Adrenal gland (tissue), 12 donors: Measurements from ENCODE around the gene HAS3. TPM values are rescaled to one million over a fixed set of nuclear protein-coding genes. Genes with fewer than 3 reads are reported as not detected.

Experiments used
- DNase-seq, 7 donors: peaks; one replicate each; pipeline ENCODE4 v3.0.0-alpha.2; 2019 to 2020
- H3K27ac ChIP-seq, 5 donors: fragments of 200-600 bp; sonication (generic) in 4 of 5; 1 replicate in 3 of 5; 2 replicates in 2 of 5; pipeline versions ENCODE4 v1.5.1 to v1.8.0; 2016 to 2020; ENCODE audit warnings: mild to moderate bottlenecking in 1 of 5
- H3K27me3 ChIP-seq: fragments of 200-600 bp; 2 replicates; pipeline ENCODE4 v1.8.0; 2021
- H3K36me3 ChIP-seq, 2 donors: fragments of 200-600 bp; replicated peaks in 1 of 2; 1 replicate in 1 of 2; 2 replicates in 1 of 2; pipeline versions ENCODE4 v1.5.1 to v1.8.0; 2018 to 2022
- H3K4me1 ChIP-seq, 2 donors: fragments of 200-600 bp; replicated peaks in 1 of 2; 1 replicate in 1 of 2; 2 replicates in 1 of 2; pipeline versions ENCODE4 v1.5.1 to v1.8.0; 2018 to 2021
- H3K4me3 ChIP-seq, 4 donors: fragments of 200-600 bp; sonication (generic) in 3 of 4; one replicate each; pipeline ENCODE4 v1.5.1; 2016 to 2018
- H3K9me3 ChIP-seq, 3 donors: fragments of 200-600 bp; sonication (generic) in 1 of 3; replicated peaks in 1 of 3; 1 replicate in 2 of 3; 2 replicates in 1 of 3; pipeline versions ENCODE4 v1.5.1 to v1.8.0; 2016 to 2021
- CTCF ChIP-seq, 6 experiments: fragments of 450-650 bp in 4 of 6; fragments of 200-600 bp in 2 of 6; sonication (generic) in 1 of 6; IDR thresholded peaks; 1 replicate in 5 of 6; 2 replicates in 1 of 6; pipeline versions ENCODE4 v1.5.1 to v1.8.0; 2016 to 2021; ENCODE audit warnings: antibody characterized with exemption in 6 of 6, mild to moderate bottlenecking in 2 of 6, moderate library complexity in 1 of 6
- POLR2A ChIP-seq, 2 donors: fragments of 450-650 bp; IDR thresholded peaks; one replicate each; pipeline ENCODE4 v1.6.1; 2017; ENCODE audit warnings: antibody characterized with exemption in 2 of 2, mild to moderate bottlenecking in 2 of 2, moderate library complexity in 1 of 2
- WGBS, 4 donors: extraction: QIAGEN DNeasy Blood & Tissue Kit in 2 of 4; methylation state at CpG; one replicate each; pipeline versions ENCODE4 v1.1.5 to v1.1.7; 2013 to 2017; 5-methylcytosine and 5-hydroxymethylcytosine counted together
- intact Hi-C, 2 donors: fragments of 100-400 bp; cut with DNase I; formaldehyde crosslinking; loops; one replicate each; pipeline versions ENCODE4 v1.14.1 to v1.15.0; 2022 to 2023
- polyA plus RNA-seq, 3 donors: library from polyadenylated mRNA; stranded (reverse); fragments of 200-250 nt in 2 of 3; fragments of 350-450 nt in 1 of 3; fragmentation: Illumina TruSeq in 1 of 3; extraction: RNeasy Lipid Tissue Mini Kit (QIAGEN cat#74804) in 1 of 3; gene quantifications; one replicate each; pipeline ENCODE4 v1.2.3, GENCODE V29; 2013 to 2014
- total RNA-seq, 9 donors: library from RNA; depleted of rRNA in 4 of 9; stranded (reverse); fragments of >200 nt in 4 of 9; fragments of 120-200 nt in 1 of 9; fragmentation: NEBNext Ultra II Directional in 1 of 9; extraction: Animal tissue kit (Norgen Biotek cat#: 25700) in 1 of 9; gene quantifications; one replicate each; pipeline versions ENCODE4 v1.1.0 to v1.2.4, GENCODE V29; 2013 to 2023
- donor health status: healthy with polysubstance abuse.
- donor health status: Bipolar disorder and iron deficiency.
- donor health status: DM: yes; HTN: yes; CAD: no.
- donor health status: DM: no; HTN: no; CAD: no.
- donor health status: DM: no; HTN: no; CAD: no.
- donor health status: DM: yes; HTN: yes; CAD: no.

Gene HAS3
- total and polyA plus RNA-seq, 12 donors, result 0.06 to 1.2 (median 0.43) TPM

- H3K27me3 ChIP-seq, result no peaks in the 10 kb centered on the region
- DNase-seq, result no peak
- 87 to 91% (median 88%) methylated on average over 7 of the region's 7 CpGs for WGBS, 4 donors
- H3K27ac ChIP-seq, result no peak overlapping the region
- intact Hi-C loops, result no loop called here
- TF ChIP-seq CTCF (IDR thresholded peaks at IDR 0.05) (no peak), POLR2A (IDR thresholded peaks at IDR 0.05) (no peak)
- no peaks in the 10 kb centered on the region for H3K4me1 ChIP-seq
- no peaks in the 10 kb centered on the region for H3K36me3 ChIP-seq
- H3K4me3 ChIP-seq, result no peak overlapping the region
- no peaks in the 10 kb centered on the region for H3K9me3 ChIP-seq
Measured at GRCh38 chr16:69078073-69078472, 27.4 kb upstream of the HAS3 start.

- Histone ChIP-seq H3K36me3 (no peaks in the 10 kb centered on the region), H3K9me3 (no peaks in the 10 kb centered on the region), H3K4me3 (no peak overlapping the region), H3K27ac (no peak overlapping the region), H3K27me3 (no peaks in the 10 kb centered on the region), H3K4me1 (no peaks in the 10 kb centered on the region)
- 95 to 99% (median 97%) methylated on average over 2 of the region's 2 CpGs for WGBS, 4 donors
- TF ChIP-seq CTCF (IDR thresholded peaks at IDR 0.05) (no peak), POLR2A (IDR thresholded peaks at IDR 0.05) (no peak)
- no peak for DNase-seq
- intact Hi-C loops, result no loop called here
Measured at GRCh38 chr16:69079697-69080096, 25.8 kb upstream of the HAS3 start.

GRCh38 chr16:69083306-69083941 lies 22.0 kb upstream of the HAS3 start:
- no peaks in the 10 kb centered on the region for H3K9me3 ChIP-seq
- H3K4me1 ChIP-seq, result peaks cover 0 to under 1% of the 10 kb centered on the region in 2 donors
- intact Hi-C loops, result no loop called here
- WGBS, 4 donors, result 87 to 96% (median 95%) methylated on average over 11 to 16 of the region's 16 CpGs
- H3K36me3 ChIP-seq, result no peaks in the 10 kb centered on the region
- no peak overlapping the region for H3K4me3 ChIP-seq
- TF ChIP-seq CTCF (IDR thresholded peaks at IDR 0.05) (no peak), POLR2A (IDR thresholded peaks at IDR 0.05) (no peak)
- H3K27me3 ChIP-seq, result no peaks in the 10 kb centered on the region
- DNase-seq, result no peak
- H3K27ac ChIP-seq, result no peak overlapping the region

- Histone ChIP-seq H3K4me1 (peaks cover 0 to 9% of the 10 kb centered on the region in 2 donors), H3K4me3 (no peak overlapping the region), H3K27me3 (no peaks in the 10 kb centered on the region), H3K27ac (no peak overlapping the region), H3K36me3 (no peaks in the 10 kb centered on the region), H3K9me3 (no peaks in the 10 kb centered on the region)
- no peak for TF ChIP-seq CTCF (IDR thresholded peaks at IDR 0.05)
- no peak for TF ChIP-seq POLR2A (IDR thresholded peaks at IDR 0.05)
- DNase-seq, result no peak
- intact Hi-C loops, result no loop called here
- 62 to 83% (median 80%) methylated on average over 2 of the region's 2 CpGs for WGBS, 4 donors
Measured at GRCh38 chr16:69084289-69084688, 21.2 kb upstream of the HAS3 start.
